Measurements from ENCODE around the gene BMERB1. TPM values are rescaled to one million over a fixed set of nuclear protein-coding genes. Genes with fewer than 3 reads are reported as not detected.
A peak's percentile ranks its signal among the peaks of the same experiment; 100 is the strongest.
"Not testable (repeated sequence)": the region's sequence is repeated elsewhere in the genome, so short reads cannot be mapped to it uniquely, and the experiment has no call there.

The BMERB1 gene
- total and polyA plus RNA-seq, 4 experiments from 2014 or later: 0.43 to 4.0 (median 2.6) TPM

DNA sequence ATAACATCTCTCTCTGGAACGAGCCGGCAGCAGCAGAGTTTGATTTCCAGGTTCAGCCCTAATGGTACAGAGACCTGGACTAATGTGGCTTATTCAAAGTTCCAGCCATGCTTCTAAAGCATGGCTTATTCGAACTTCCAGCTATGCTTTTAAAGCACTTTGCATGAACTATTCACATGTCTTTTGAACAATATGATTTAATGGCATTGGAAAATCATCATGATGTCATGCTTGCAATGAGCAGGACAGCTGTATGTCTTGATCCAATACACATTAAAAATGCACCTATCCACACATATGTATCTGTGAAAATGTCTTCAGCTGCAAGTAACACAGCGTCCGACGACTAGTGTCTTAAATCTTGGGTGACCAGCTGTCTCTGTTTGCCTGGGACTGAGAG lies 122.9 kb downstream of the BMERB1 start:
- Mint-ChIP-seq H3K36me3 (no peaks in the 10 kb centered on the region), H3K9me3 (no peaks in the 10 kb centered on the region), H3K4me1 (peaks cover 0 to 4% (median 0%) of the 10 kb centered on the region in 4 donors), H3K27ac (peak overlapping the region in 1 of 7 donors; percentile 42), H3K4me3 (no peak overlapping the region), H3K27me3 (no peaks in the 10 kb centered on the region)
- Histone ChIP-seq H3K36me3 (ENCODE audit: insufficient read depth, low read length) (no peaks in the 10 kb centered on the region), H3K4me3 (ENCODE audit: low read length in 2 of 2) (no peak overlapping the region), H3K9me3 (ENCODE audit: control insufficient read depth in 1 of 2, low read length in 2 of 2) (no peaks in the 10 kb centered on the region), H3K4me1 (ENCODE audit: insufficient read depth, low read length) (no peaks in the 10 kb centered on the region), H3K27ac (ENCODE audit: low read depth, low read length) (no peak overlapping the region), H3K27me3 (ENCODE audit: insufficient read depth, low read length) (no peaks in the 10 kb centered on the region)
- intact Hi-C loops (cut with micrococcal nuclease): no loop called here
- ChIA-PET POLR2A (ENCODE audit: partially characterized antibody) (no interaction called here), CTCF (ENCODE audit: partially characterized antibody) (interaction anchor here (1.7 kb wide), 1 partner anchor 148 kb away, joined by 4 read pairs; no protein-coding TSS in a partner anchor)
- DNase-seq: no peak

- H3K4me3 Mint-ChIP-seq: no peak overlapping the region
- H3K36me3 Mint-ChIP-seq: no peaks in the 10 kb centered on the region
- H3K27me3 Mint-ChIP-seq: no peaks in the 10 kb centered on the region
- no peak overlapping the region for H3K4me3 ChIP-seq (ENCODE audit: low read length in 2 of 2)
- H3K4me1 Mint-ChIP-seq: peaks cover 0 to 4% (median 0%) of the 10 kb centered on the region in 4 donors
- H3K27ac ChIP-seq (ENCODE audit: low read depth, low read length): no peak overlapping the region
- no peak overlapping the region for H3K27ac Mint-ChIP-seq
- no peaks in the 10 kb centered on the region for H3K9me3 ChIP-seq (ENCODE audit: control insufficient read depth in 1 of 2, low read length in 2 of 2)
- H3K36me3 ChIP-seq (ENCODE audit: insufficient read depth, low read length): no peaks in the 10 kb centered on the region
- ChIA-PET POLR2A (ENCODE audit: partially characterized antibody) (interaction anchor here (0.7 kb wide), 1 partner anchor 32 kb away, joined by 4 read pairs; no protein-coding TSS in a partner anchor), CTCF (ENCODE audit: partially characterized antibody) (interaction anchor here (1.7 kb wide), 1 partner anchor 146 kb away, joined by 4 read pairs; no protein-coding TSS in a partner anchor)
- H3K27me3 ChIP-seq (ENCODE audit: insufficient read depth, low read length): no peaks in the 10 kb centered on the region
- H3K4me1 ChIP-seq (ENCODE audit: insufficient read depth, low read length): no peaks in the 10 kb centered on the region
- peaks cover 0 to 4% (median 0%) of the 10 kb centered on the region in 8 donors for H3K9me3 Mint-ChIP-seq
- intact Hi-C loops (cut with micrococcal nuclease): no loop called here
- DNase-seq: no peak
Measured at GRCh38 chr16:15559176-15559575, 124.8 kb downstream of the BMERB1 start.

DNA sequence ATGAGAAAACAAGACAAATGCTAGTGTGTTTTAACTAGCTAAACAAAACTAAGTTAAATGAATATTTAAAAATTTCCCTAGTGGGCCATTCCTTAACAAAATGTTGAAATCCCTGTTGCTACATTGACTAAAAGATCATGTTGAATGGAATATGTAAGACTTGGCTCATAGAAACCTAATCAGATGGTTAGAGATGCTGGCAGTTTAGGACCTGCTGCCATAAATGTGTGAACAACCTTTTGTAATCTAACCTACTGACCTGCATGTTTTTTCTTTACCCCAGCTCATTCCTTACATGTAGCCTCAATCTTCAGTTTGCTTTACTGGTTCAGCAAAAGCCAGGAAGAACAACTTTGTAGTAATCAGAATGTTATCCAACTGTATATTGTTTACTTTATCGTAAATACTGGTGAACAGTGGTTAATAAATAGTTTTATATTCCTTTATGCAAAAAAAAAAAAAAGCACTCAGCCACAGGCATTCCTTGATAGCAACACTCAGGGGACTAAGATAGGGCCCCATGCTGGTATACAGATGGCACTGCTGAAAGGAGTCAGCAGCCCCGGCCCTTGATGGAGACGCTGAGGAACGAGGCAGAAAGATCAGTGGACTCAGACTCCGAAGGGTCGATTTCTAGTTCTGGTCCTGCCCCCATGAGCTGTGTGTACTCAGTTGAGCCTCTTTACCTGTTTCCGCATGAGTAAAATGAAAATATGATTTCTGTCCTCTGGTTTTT lies 130.4 kb downstream of the BMERB1 start:
- Mint-ChIP-seq H3K4me3 (no peak overlapping the region), H3K36me3 (no peaks in the 10 kb centered on the region), H3K9me3 (peaks cover 0 to 4% (median 0%) of the 10 kb centered on the region in 8 donors), H3K27me3 (no peaks in the 10 kb centered on the region), H3K4me1 (no peaks in the 10 kb centered on the region), H3K27ac (no peak overlapping the region)
- POLR2A ChIA-PET (ENCODE audit: partially characterized antibody): no interaction called here
- no peaks in the 10 kb centered on the region for H3K4me1 ChIP-seq (ENCODE audit: insufficient read depth, low read length)
- CTCF ChIA-PET (ENCODE audit: partially characterized antibody): no interaction called here
- H3K27me3 ChIP-seq (ENCODE audit: insufficient read depth, low read length): no peaks in the 10 kb centered on the region
- no peak for DNase-seq
- H3K36me3 ChIP-seq (ENCODE audit: insufficient read depth, low read length): no peaks in the 10 kb centered on the region
- intact Hi-C loops (cut with micrococcal nuclease): no loop called here
- no peak overlapping the region for H3K27ac ChIP-seq (ENCODE audit: low read depth, low read length)
- no peaks in the 10 kb centered on the region for H3K9me3 ChIP-seq (ENCODE audit: control insufficient read depth in 1 of 2, low read length in 2 of 2)
- no peak overlapping the region for H3K4me3 ChIP-seq (ENCODE audit: low read length in 2 of 2)

GRCh38 chr16:15566095-15566494 lies 131.7 kb downstream of the BMERB1 start:
- Mint-ChIP-seq H3K36me3 (no peaks in the 10 kb centered on the region), H3K4me1 (no peaks in the 10 kb centered on the region), H3K4me3 (no peak overlapping the region), H3K27ac (no peak overlapping the region), H3K9me3 (peaks cover 0 to 4% (median 0%) of the 10 kb centered on the region in 8 donors), H3K27me3 (no peaks in the 10 kb centered on the region)
- no peak for DNase-seq
- CTCF ChIA-PET (ENCODE audit: partially characterized antibody): no interaction called here
- Histone ChIP-seq H3K36me3 (ENCODE audit: insufficient read depth, low read length) (no peaks in the 10 kb centered on the region), H3K4me1 (ENCODE audit: insufficient read depth, low read length) (no peaks in the 10 kb centered on the region), H3K27me3 (ENCODE audit: insufficient read depth, low read length) (no peaks in the 10 kb centered on the region), H3K27ac (ENCODE audit: low read depth, low read length) (no peak overlapping the region), H3K4me3 (ENCODE audit: low read length in 2 of 2) (no peak overlapping the region), H3K9me3 (ENCODE audit: control insufficient read depth in 1 of 2, low read length in 2 of 2) (no peaks in the 10 kb centered on the region)
- POLR2A ChIA-PET (ENCODE audit: partially characterized antibody): no interaction called here
- intact Hi-C loops (cut with micrococcal nuclease): no loop called here

DNA sequence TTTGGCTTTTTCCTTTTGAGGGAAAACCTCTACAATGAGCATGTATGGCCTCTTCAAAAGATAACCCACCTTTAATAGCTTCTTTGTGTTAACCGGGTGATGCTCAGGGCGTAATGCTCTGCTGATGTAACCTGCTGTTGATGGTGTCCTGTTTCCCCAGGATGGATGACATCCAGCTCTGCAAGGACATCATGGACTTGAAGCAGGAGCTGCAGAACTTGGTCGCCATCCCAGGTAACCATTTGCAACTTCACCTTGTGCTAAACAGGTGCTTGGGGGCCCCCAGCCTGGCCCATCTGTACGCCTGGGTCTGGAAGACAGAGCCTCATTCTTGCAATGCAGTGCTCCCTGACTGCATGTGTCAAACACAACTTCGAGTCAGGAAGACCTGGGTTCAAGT lies 133.4 kb downstream of the BMERB1 start:
- no peak overlapping the region for H3K27ac Mint-ChIP-seq
- H3K4me1 Mint-ChIP-seq: peaks cover 0 to 1% (median 0%) of the 10 kb centered on the region in 4 donors
- H3K36me3 Mint-ChIP-seq: no peaks in the 10 kb centered on the region
- ChIA-PET CTCF (ENCODE audit: partially characterized antibody) (no interaction called here), POLR2A (ENCODE audit: partially characterized antibody) (interaction anchor here (0.5 kb wide), 1 partner anchor 12 kb away, joined by 3 read pairs; no protein-coding TSS in a partner anchor)
- no peak overlapping the region for H3K4me3 Mint-ChIP-seq
- peaks cover 0 to 4% (median 0%) of the 10 kb centered on the region in 8 donors for H3K9me3 Mint-ChIP-seq
- H3K27me3 Mint-ChIP-seq: no peaks in the 10 kb centered on the region
- no peaks in the 10 kb centered on the region for H3K4me1 ChIP-seq (ENCODE audit: insufficient read depth, low read length)
- no peak for DNase-seq
- H3K36me3 ChIP-seq (ENCODE audit: insufficient read depth, low read length): no peaks in the 10 kb centered on the region
- no peak overlapping the region for H3K27ac ChIP-seq (ENCODE audit: low read depth, low read length)
- intact Hi-C loops (cut with micrococcal nuclease): no loop called here
- no peaks in the 10 kb centered on the region for H3K27me3 ChIP-seq (ENCODE audit: insufficient read depth, low read length)
- no peak overlapping the region for H3K4me3 ChIP-seq (ENCODE audit: low read length in 2 of 2)
- no peaks in the 10 kb centered on the region for H3K9me3 ChIP-seq (ENCODE audit: control insufficient read depth in 1 of 2, low read length in 2 of 2)

DNA sequence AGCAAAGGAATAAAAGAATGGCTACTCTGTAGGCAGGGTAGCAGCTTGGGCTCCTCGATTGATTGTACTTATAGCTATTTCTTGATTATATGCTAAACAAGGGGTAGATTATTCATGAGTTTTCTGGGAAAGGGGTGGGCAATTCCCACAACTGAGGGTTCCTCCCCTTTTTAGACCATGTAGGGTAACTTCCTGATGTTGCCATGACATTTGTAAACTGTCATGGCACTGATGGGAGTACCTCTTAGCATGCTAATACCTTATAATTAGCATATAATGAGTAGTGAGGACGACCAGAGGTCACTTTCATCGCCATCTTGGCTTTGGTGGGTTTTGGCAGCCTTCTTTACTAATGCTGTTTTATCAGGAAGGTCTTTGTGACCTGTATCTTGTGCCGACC lies 136.3 kb downstream of the BMERB1 start:
- H3K27me3 Mint-ChIP-seq; H3K9me3 Mint-ChIP-seq; H3K36me3 Mint-ChIP-seq; H3K9me3 ChIP-seq (ENCODE audit: control insufficient read depth in 1 of 2, low read length in 2 of 2); H3K27me3 ChIP-seq (ENCODE audit: insufficient read depth, low read length); H3K4me1 ChIP-seq (ENCODE audit: insufficient read depth, low read length); intact Hi-C loops (cut with micrococcal nuclease); H3K27ac Mint-ChIP-seq; POLR2A ChIA-PET (ENCODE audit: partially characterized antibody); H3K36me3 ChIP-seq (ENCODE audit: insufficient read depth, low read length); H3K4me1 Mint-ChIP-seq; H3K4me3 ChIP-seq (ENCODE audit: low read length in 2 of 2); CTCF ChIA-PET (ENCODE audit: partially characterized antibody); DNase-seq; H3K4me3 Mint-ChIP-seq; H3K27ac ChIP-seq (ENCODE audit: low read depth, low read length): not testable (repeated sequence)

DNA sequence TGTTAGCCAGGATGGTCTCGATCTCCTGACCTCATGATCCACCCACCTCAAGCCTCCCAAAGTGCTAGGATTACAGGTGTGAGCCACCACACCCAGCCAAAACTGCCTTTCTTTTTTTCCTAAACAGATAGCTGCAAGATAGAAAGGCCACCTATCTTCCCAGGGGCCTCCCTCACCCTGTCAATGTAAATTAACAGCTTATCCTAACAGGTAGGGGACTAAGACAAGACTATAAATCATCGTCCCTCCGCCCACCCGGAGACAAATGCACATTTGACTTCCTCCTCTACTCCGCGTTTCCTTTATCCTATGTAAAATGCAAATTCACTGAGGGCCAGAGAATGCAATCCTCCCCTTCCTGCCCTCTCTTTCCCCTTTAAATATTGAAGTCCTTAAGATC lies 137.2 kb downstream of the BMERB1 start:
- ChIA-PET POLR2A (ENCODE audit: partially characterized antibody) (no interaction called here), CTCF (ENCODE audit: partially characterized antibody) (no interaction called here)
- Histone ChIP-seq H3K27ac (ENCODE audit: low read depth, low read length) (no peak overlapping the region), H3K9me3 (ENCODE audit: control insufficient read depth in 1 of 2, low read length in 2 of 2) (no peaks in the 10 kb centered on the region), H3K36me3 (ENCODE audit: insufficient read depth, low read length) (no peaks in the 10 kb centered on the region), H3K4me3 (ENCODE audit: low read length in 2 of 2) (no peak overlapping the region), H3K27me3 (ENCODE audit: insufficient read depth, low read length) (no peaks in the 10 kb centered on the region), H3K4me1 (ENCODE audit: insufficient read depth, low read length) (no peaks in the 10 kb centered on the region)
- DNase-seq: no peak
- H3K27me3 Mint-ChIP-seq: no peaks in the 10 kb centered on the region
- peaks cover 0 to 4% (median 0%) of the 10 kb centered on the region in 4 donors for H3K4me1 Mint-ChIP-seq
- no peaks in the 10 kb centered on the region for H3K36me3 Mint-ChIP-seq
- no peak overlapping the region for H3K4me3 Mint-ChIP-seq
- intact Hi-C loops (cut with micrococcal nuclease): no loop called here
- H3K9me3 Mint-ChIP-seq: no peaks in the 10 kb centered on the region
- H3K27ac Mint-ChIP-seq: no peak overlapping the region

All from CD4-positive, alpha-beta memory T cell (primary cell).